Measurements from ENCODE around the gene TTC13.
A peak's percentile ranks its signal among the peaks of the same experiment; 100 is the strongest.
"Not testable (repeated sequence)": the region's sequence is repeated elsewhere in the genome, so short reads cannot be mapped to it uniquely, and the experiment has no call there.

Gene TTC13

GRCh38 chr1:230985711-230986110, 7.0 kb upstream of the TTC13 start:
- no peak for DNase-seq

- DNase-seq: not testable (repeated sequence)
Measured at GRCh38 chr1:230984622-230985515, 6.2 kb upstream of the TTC13 start.

- no peak for DNase-seq
Measured at GRCh38 chr1:230983811-230984210, 5.2 kb upstream of the TTC13 start.

GRCh38 chr1:230982696-230983095, 4.0 kb upstream of the TTC13 start:
- DNase-seq: no peak

GRCh38 chr1:230979952-230980351, 1.3 kb upstream of the TTC13 start:
- no peak for DNase-seq

- DNase-seq: no peak
Measured at GRCh38 chr1:230979389-230979716, 692 bp upstream of the TTC13 start.

GRCh38 chr1:230977761-230978490, 735 bp downstream of the TTC13 start:
- peak; percentile 69 for DNase-seq

GRCh38 chr1:230976825-230977747, 1.6 kb downstream of the TTC13 start:
- DNase-seq: no peak

- no peak for DNase-seq
Measured at GRCh38 chr1:230976360-230976759, 2.3 kb downstream of the TTC13 start.

- DNase-seq: no peak
Measured at GRCh38 chr1:230975636-230976035, 3.0 kb downstream of the TTC13 start.

- no peak for DNase-seq
Measured at GRCh38 chr1:230972855-230973271, 5.8 kb downstream of the TTC13 start.

- no peak for DNase-seq
Measured at GRCh38 chr1:230971771-230972170, 6.9 kb downstream of the TTC13 start.

- DNase-seq: no peak
Measured at GRCh38 chr1:230970432-230970831, 8.2 kb downstream of the TTC13 start.

- DNase-seq: no peak
Measured at GRCh38 chr1:230966358-230966873, 12.2 kb downstream of the TTC13 start.

GRCh38 chr1:230965535-230965934, 13.1 kb downstream of the TTC13 start:
- no peak for DNase-seq

- no peak for DNase-seq
Measured at GRCh38 chr1:230964896-230965295, 13.8 kb downstream of the TTC13 start.

GRCh38 chr1:230958370-230958769, 20.3 kb downstream of the TTC13 start:
- no peak for DNase-seq

GRCh38 chr1:230957580-230957989, 21.1 kb downstream of the TTC13 start:
- DNase-seq: no peak

GRCh38 chr1:230950404-230950803, 28.3 kb downstream of the TTC13 start:
- DNase-seq: no peak

- no peak for DNase-seq
Measured at GRCh38 chr1:230948903-230949302, 29.8 kb downstream of the TTC13 start.

- no peak for DNase-seq
Measured at GRCh38 chr1:230948301-230948700, 30.4 kb downstream of the TTC13 start.

- DNase-seq: no peak
Measured at GRCh38 chr1:230943048-230943593, 35.5 kb downstream of the TTC13 start.

- no peak for DNase-seq
Measured at GRCh38 chr1:230940848-230941247, 37.8 kb downstream of the TTC13 start.

All from NCI-H1694 (cell line).